HG03565 (cell line): ENCODE data around the gene CFDP1.
A peak's percentile ranks its signal among the peaks of the same experiment; 100 is the strongest.

Experiments used
- ATAC-seq: cut with Tn5 transposase; IDR thresholded peaks from one replicate; pipeline ENCODE4 v1.9.1; 2021; ENCODE audit warnings: mild to moderate bottlenecking, moderate library complexity; ENCODE audit not compliant: unreplicated experiment

The CFDP1 gene

GRCh38 chr16:75415169-75415905, 18.0 kb downstream of the CFDP1 start:
- ATAC-seq, result no peak

- ATAC-seq, result no peak
Observed at GRCh38 chr16:75413951-75414350, 19.4 kb downstream of the CFDP1 start.

GRCh38 chr16:75406943-75407342, 26.4 kb downstream of the CFDP1 start:
- ATAC-seq, result no peak

- ATAC-seq, result no peak
Observed at GRCh38 chr16:75402821-75403475, 30.4 kb downstream of the CFDP1 start.

DNA sequence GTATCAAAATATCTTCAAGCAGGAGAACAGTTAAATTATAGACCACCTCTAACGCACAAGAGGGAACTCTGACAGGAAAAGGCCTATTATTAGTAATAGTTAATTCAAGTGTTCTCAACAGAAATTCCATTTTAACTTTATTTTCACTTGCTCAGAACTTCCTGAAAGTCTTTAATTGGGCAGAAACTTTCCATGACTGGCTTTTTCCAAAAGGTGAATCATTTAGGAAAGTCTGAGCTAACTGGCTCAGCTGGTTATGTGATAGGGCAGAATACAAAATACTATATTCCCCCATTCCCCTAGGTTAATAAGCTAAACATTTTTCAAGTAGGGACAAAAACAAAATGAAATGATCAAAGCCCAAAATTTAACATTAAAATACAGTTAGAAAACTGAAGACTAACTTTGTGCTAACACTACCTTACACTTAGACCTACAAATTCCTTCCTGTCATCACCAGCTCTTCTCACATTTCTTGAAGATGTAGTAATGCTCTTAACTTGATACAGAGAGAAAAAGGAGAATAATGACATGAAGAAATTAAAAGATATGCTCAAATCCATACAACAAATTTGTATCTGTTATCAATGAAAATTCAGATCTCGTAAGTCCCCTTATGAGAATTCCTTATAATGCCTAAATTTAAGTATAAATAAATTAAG, 31.0 kb downstream of the CFDP1 start:
- ATAC-seq, result no peak

DNA sequence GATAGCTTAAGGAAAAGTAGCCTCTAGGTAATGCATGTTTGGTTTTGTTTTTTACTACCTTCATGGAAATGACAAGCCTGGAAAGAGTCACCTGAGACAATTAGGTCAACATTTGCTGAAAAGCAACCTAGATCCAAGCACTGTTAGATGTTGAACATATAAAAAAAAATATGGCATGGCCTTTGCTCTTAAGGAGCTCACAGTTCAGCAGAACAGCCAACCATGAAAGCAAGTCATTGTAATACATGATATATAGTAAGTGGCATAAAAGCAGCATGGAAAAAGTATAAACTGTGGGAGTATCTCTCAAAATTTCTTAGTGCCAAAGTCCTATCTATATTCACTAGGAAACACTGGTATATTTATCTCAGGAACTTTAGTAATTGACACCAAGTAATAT, 31.6 kb downstream of the CFDP1 start:
- ATAC-seq, result no peak

DNA sequence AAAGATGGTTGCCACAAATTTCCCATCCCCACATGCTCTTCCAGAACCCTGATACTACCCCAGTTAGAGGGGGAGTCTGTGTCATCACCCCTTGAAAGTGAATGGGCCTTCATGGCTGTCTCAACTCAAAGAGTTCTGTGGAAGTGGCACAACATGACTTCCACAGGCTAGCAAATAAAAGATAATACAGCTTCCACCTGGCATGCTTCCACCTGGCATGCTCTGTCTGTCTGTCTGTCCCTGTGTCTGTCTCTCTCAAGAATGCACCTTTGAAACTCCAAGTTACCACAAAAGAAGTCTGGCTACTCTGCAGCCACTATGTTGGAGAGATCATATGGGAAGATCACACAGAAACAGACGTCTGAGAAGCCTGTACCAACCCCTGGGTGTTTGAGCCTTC, 35.0 kb downstream of the CFDP1 start:
- no peak for ATAC-seq

GRCh38 chr16:75394941-75395340, 38.4 kb downstream of the CFDP1 start:
- no peak for ATAC-seq

GRCh38 chr16:75392906-75393305, 40.4 kb downstream of the CFDP1 start:
- ATAC-seq, result no peak

GRCh38 chr16:75390926-75391653, 42.2 kb downstream of the CFDP1 start:
- ATAC-seq, result no peak

GRCh38 chr16:75389096-75389690, 44.1 kb downstream of the CFDP1 start:
- ATAC-seq, result no peak

GRCh38 chr16:75387951-75388350, 45.4 kb downstream of the CFDP1 start:
- ATAC-seq, result no peak

GRCh38 chr16:75385507-75386152, 47.7 kb downstream of the CFDP1 start:
- ATAC-seq, result peak; percentile 43

GRCh38 chr16:75383141-75383540, 50.2 kb downstream of the CFDP1 start:
- ATAC-seq, result no peak

GRCh38 chr16:75382611-75383010, 50.7 kb downstream of the CFDP1 start:
- ATAC-seq, result no peak

GRCh38 chr16:75380870-75381269, 52.4 kb downstream of the CFDP1 start:
- no peak for ATAC-seq

DNA sequence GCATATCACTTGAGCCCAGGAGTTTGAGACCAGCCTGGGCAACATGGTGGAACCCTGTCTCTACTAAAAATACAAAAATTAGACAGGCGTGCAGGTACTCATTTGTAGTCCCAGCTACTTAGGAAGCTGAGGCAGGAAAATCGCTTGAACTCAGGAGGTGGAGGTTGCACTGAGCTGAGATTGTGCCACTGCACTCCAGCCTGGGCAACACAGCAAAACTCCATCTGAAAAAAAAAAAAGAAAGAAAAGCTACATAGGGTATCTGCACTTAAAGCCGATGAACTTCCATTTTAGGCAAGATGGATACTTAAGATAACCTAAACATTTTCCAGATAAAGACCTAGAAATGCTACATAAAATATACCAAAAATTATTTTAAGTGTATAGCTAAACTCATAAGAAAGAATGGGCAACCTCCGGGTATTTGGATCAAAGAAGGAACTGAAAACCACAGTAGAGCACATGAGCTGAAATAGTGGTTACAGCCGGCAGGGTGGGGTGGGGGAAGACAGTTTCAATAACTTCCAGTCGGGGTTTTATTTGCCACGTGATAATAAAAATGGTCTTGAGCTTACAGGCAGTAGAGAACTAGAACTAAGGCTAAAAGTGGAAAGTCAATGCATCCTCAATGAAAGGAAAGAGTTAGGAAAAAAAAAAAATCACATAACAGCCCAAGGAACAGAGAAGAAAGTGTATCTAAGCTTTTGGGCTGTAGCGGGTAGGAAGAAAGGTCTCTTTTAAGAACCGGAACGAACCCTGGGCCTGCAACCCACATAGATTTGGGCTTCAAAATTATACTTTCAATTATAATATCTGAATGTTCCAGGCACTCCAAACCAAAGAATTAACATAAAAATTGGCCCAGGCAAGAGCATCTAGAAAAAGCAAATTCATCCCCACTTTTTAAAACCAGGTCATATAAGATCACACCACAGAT, 53.1 kb downstream of the CFDP1 start:
- ATAC-seq, result peak; percentile 65

- ATAC-seq, result peak; percentile 62
Observed at GRCh38 chr16:75379339-75379738, 54.0 kb downstream of the CFDP1 start.

GRCh38 chr16:75378616-75379015, 54.7 kb downstream of the CFDP1 start:
- no peak for ATAC-seq
